ENCODE data around the gene NMB. TPM values are rescaled to one million over a fixed set of nuclear protein-coding genes. Genes with fewer than 3 reads are reported as not detected.

The NMB gene
- polyA plus RNA-seq, 1 of the 3 experiments (the other 2 are of a cell fraction) = 6.5 TPM

GRCh38 chr15:84658080-84658787 is at the start of gene NMB (continued):
- TF ChIP-seq, protein P1, sequence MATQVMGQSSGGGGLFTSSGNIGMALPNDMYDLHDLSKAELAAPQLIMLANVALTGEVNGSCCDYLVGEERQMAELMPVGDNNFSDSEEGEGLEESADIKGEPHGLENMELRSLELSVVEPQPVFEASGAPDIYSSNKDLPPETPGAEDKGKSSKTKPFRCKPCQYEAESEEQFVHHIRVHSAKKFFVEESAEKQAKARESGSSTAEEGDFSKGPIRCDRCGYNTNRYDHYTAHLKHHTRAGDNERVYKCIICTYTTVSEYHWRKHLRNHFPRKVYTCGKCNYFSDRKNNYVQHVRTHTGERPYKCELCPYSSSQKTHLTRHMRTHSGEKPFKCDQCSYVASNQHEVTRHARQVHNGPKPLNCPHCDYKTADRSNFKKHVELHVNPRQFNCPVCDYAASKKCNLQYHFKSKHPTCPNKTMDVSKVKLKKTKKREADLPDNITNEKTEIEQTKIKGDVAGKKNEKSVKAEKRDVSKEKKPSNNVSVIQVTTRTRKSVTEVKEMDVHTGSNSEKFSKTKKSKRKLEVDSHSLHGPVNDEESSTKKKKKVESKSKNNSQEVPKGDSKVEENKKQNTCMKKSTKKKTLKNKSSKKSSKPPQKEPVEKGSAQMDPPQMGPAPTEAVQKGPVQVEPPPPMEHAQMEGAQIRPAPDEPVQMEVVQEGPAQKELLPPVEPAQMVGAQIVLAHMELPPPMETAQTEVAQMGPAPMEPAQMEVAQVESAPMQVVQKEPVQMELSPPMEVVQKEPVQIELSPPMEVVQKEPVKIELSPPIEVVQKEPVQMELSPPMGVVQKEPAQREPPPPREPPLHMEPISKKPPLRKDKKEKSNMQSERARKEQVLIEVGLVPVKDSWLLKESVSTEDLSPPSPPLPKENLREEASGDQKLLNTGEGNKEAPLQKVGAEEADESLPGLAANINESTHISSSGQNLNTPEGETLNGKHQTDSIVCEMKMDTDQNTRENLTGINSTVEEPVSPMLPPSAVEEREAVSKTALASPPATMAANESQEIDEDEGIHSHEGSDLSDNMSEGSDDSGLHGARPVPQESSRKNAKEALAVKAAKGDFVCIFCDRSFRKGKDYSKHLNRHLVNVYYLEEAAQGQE (IDR thresholded peaks at IDR 0.05; ENCODE audit: low read depth, low read length) = no peak
- TF ChIP-seq TAF1 (IDR thresholded peaks at IDR 0.05; ENCODE audit: borderline replicate concordance, low read depth, low read length) (peak; percentile 23; the same call in 1 of the 2 replicates), RXRA (IDR thresholded peaks at IDR 0.05; ENCODE audit: borderline replicate concordance, low read depth) (no peak), TEAD4 (IDR thresholded peaks at IDR 0.05; ENCODE audit: borderline replicate concordance, insufficient read depth) (no peak), JUND (IDR thresholded peaks at IDR 0.05) (no peak), FOXJ3 (CRISPR knock-in tag; IDR thresholded peaks at IDR 0.05) (no peak), GATA2 (CRISPR knock-in tag; IDR thresholded peaks at IDR 0.05) (no peak), FOXM1 (IDR thresholded peaks at IDR 0.05; ENCODE audit: low read depth) (no peak)
- TF ChIP-seq, protein P2, sequence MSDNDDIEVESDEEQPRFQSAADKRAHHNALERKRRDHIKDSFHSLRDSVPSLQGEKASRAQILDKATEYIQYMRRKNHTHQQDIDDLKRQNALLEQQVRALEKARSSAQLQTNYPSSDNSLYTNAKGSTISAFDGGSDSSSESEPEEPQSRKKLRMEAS (IDR thresholded peaks at IDR 0.05; ENCODE audit: low read depth) = peak; percentile 52; the same call in 1 of the 2 replicates
- TF ChIP-seq, protein P3, sequence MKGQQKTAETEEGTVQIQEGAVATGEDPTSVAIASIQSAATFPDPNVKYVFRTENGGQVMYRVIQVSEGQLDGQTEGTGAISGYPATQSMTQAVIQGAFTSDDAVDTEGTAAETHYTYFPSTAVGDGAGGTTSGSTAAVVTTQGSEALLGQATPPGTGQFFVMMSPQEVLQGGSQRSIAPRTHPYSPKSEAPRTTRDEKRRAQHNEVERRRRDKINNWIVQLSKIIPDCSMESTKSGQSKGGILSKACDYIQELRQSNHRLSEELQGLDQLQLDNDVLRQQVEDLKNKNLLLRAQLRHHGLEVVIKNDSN (IDR thresholded peaks at IDR 0.05; ENCODE audit: borderline replicate concordance, low read depth) = no peak

GRCh38 chr15:84703808-84704207 is 45.8 kb upstream of the NMB start:
- Histone ChIP-seq H3K4me3 (ENCODE audit: low read depth in 2 of 2, low read length in 1 of 2) (no peak overlapping the region), H2AFZ (ENCODE audit: low read depth) (no peak overlapping the region), H3K27ac (ENCODE audit: low read depth in 2 of 2, low read length in 1 of 2) (no peak overlapping the region), H3K9me2 (no peaks in the 10 kb centered on the region), H3K9ac (no peak overlapping the region), H3F3A (replicated peaks; ENCODE audit: insufficient read depth) (peaks cover 8% of the 10 kb centered on the region), H3K4me1 (ENCODE audit: control insufficient read depth in 1 of 2, insufficient read depth in 2 of 2, low read depth in 1 of 2, low read length in 1 of 2) (no peaks in the 10 kb centered on the region; a peak in 1 of 4 replicates), H3K36me3 (replicated peaks in 1 of 2; ENCODE audit: control insufficient read depth in 1 of 2, insufficient read depth in 2 of 2, low read length in 1 of 2) (peaks cover 2 to 17% of the 10 kb centered on the region in 2 experiments), H3K79me2 (ENCODE audit: insufficient read depth) (peaks cover 100% of the 10 kb centered on the region), H4K20me1 (ENCODE audit: insufficient read depth) (peaks cover 99% of the 10 kb centered on the region), H3K4me2 (no peak overlapping the region), H3K27me3 (ENCODE audit: insufficient read depth) (no peaks in the 10 kb centered on the region), H3K9me3 (no peaks in the 10 kb centered on the region)
- CTCF ChIA-PET = interaction anchor here (1.3 kb wide), 1 partner anchor 46 kb away, joined by 3 read pairs; the partner anchor contains the start of gene NMB
- 92% methylated on average over 5 of the region's 5 CpGs for WGBS (ENCODE audit: low lambda C conversion rate)
- DNase-seq = no peak
- POLR2A ChIA-PET = no interaction called here
- no peak for TF ChIP-seq FOSL2 (IDR thresholded peaks at IDR 0.05; ENCODE audit: borderline replicate concordance, low read depth)
- no peak for TF ChIP-seq FOXM1 (IDR thresholded peaks at IDR 0.05; ENCODE audit: low read depth)
- TF ChIP-seq POLR2AphosphoS5 (IDR thresholded peaks at IDR 0.05; ENCODE audit: low read depth, low read length) = no peak
- no peak for TF ChIP-seq NFIC (IDR thresholded peaks at IDR 0.05; ENCODE audit: borderline replicate concordance)
- TF ChIP-seq ELF1 (IDR thresholded peaks at IDR 0.05) = no peak
- TF ChIP-seq GABPA (IDR thresholded peaks at IDR 0.05; ENCODE audit: low read depth) = no peak
- TF ChIP-seq, protein P2 (IDR thresholded peaks at IDR 0.05; ENCODE audit: low read depth) = no peak

Data from SK-N-SH (cell line).